Caco-2 (cell line): ENCODE data around the gene CDH13. TPM values are rescaled to one million over a fixed set of nuclear protein-coding genes. Genes with fewer than 3 reads are reported as not detected.

Experiments used
- BruUV-seq: library from RNA; stranded (reverse); fragments of 400-500 nt; replicated peaks from 2 replicates; lab custom pipeline; 2021; lab: Mats Ljungman, UMichigan
- CTCF ChIA-PET: fragments of 300-600 bp; sonication (Branson Sonifier 250); formaldehyde crosslinking; loops from one replicate; lab custom pipeline; 2022; ENCODE audit warnings: antibody characterized with exemption; lab: Charles Lee
- POLR2A ChIA-PET: fragments of 300-600 bp; sonication (Branson Sonifier 250); formaldehyde crosslinking; loops from one replicate; lab custom pipeline; 2022; ENCODE audit warnings: antibody characterized with exemption; lab: Charles Lee
- DNase-seq, 2 experiments: peaks; one replicate each; pipeline versions ENCODE4 v3.0.0 to v3.0.0-alpha.2; 2020 to 2022
- H3K27me3 ChIP-seq: replicated peaks from 2 replicates; pipeline ENCODE4 v1.6.0; 2011; ENCODE audit warnings: low read length; ENCODE audit not compliant: control insufficient read depth, insufficient read depth
- H3K36me3 ChIP-seq: 2 replicates; pipeline ENCODE4 v1.5.1; 2011; ENCODE audit warnings: low read length; ENCODE audit not compliant: control insufficient read depth, insufficient read depth
- H3K4me1 ChIP-seq: fragments of 250-450 bp; sonication (Bioruptor Pico); 2 replicates; pipeline ENCODE4 v1.5.1; 2020; ENCODE audit warnings: mild to moderate bottlenecking
- H3K4me3 ChIP-seq: 2 replicates; pipeline ENCODE4 v1.5.1; 2011; ENCODE audit warnings: low read depth, mild to moderate bottlenecking, control low read depth, low read length
- H3K9me3 ChIP-seq: fragments of 250-450 bp; sonication (Bioruptor Pico); 2 replicates; pipeline ENCODE4 v1.5.1; 2020; ENCODE audit warnings: mild to moderate bottlenecking, moderate library complexity
- H3K27ac Mint-ChIP-seq: one replicate; pipeline ENCODE4 v1.8.0; 2022; ENCODE audit warnings: mixed read lengths; ENCODE audit not compliant: unreplicated experiment
- H3K27me3 Mint-ChIP-seq: one replicate; pipeline ENCODE4 v1.8.0; 2022; ENCODE audit warnings: mixed read lengths; ENCODE audit not compliant: insufficient read depth, unreplicated experiment
- H3K36me3 Mint-ChIP-seq: one replicate; pipeline ENCODE4 v1.8.0; 2022; ENCODE audit warnings: mild to moderate bottlenecking, mixed read lengths; ENCODE audit not compliant: insufficient read depth, unreplicated experiment
- H3K4me1 Mint-ChIP-seq: one replicate; pipeline ENCODE4 v1.8.0; 2022; ENCODE audit warnings: low read depth, mixed read lengths; ENCODE audit not compliant: unreplicated experiment
- H3K4me3 Mint-ChIP-seq: one replicate; pipeline ENCODE4 v1.8.0; 2022; ENCODE audit warnings: mild to moderate bottlenecking, moderate library complexity, mixed read lengths; ENCODE audit not compliant: unreplicated experiment
- H3K9me3 Mint-ChIP-seq: one replicate; pipeline ENCODE4 v1.8.0; 2022; ENCODE audit warnings: mixed read lengths; ENCODE audit not compliant: unreplicated experiment
- CTCF ChIP-seq, 2 experiments: fragments of 200-600 bp in 1 of 2; IDR thresholded peaks; 1 replicate in 1 of 2; 2 replicates in 1 of 2; pipeline versions ENCODE4 v1.5.1 to v1.8.0; 2011 to 2022; ENCODE audit warnings: antibody characterized with exemption in 1 of 2, control low read depth in 1 of 2, inconsistent platforms in 1 of 2, low read depth in 1 of 2, low read length in 1 of 2, mild to moderate bottlenecking in 1 of 2, moderate library complexity in 1 of 2; ENCODE audit not compliant: insufficient read depth in 1 of 2, severe bottlenecking in 1 of 2, unreplicated experiment in 1 of 2
- intact Hi-C: fragments of 100-400 bp; cut with micrococcal nuclease; formaldehyde crosslinking; loops from one replicate; pipeline ENCODE4 v1.10.0; 2022; ENCODE audit not compliant: unreplicated experiment
- total RNA-seq: library from RNA; stranded (reverse); gene quantifications from 2 replicates; pipeline ENCODE4 v1.2.3, GENCODE V29; 2022

CDH13 gene
- total RNA-seq, 1 experiment from 2014 or later: 2.2 TPM

- H3K9me3 ChIP-seq: no peaks in the 10 kb centered on the region; the same call in 1 of the 2 replicates
- H3K4me1 ChIP-seq: no peaks in the 10 kb centered on the region
- ChIA-PET POLR2A (no interaction called here), CTCF (no interaction called here)
- intact Hi-C loops: no loop called here
- H3K4me3 ChIP-seq: no peak overlapping the region
- TF ChIP-seq CTCF (IDR thresholded peaks at IDR 0.05; ENCODE audit: insufficient read depth in 1 of 2, low read depth in 1 of 2, low read length in 1 of 2, severe bottlenecking in 1 of 2, unreplicated experiment in 1 of 2): no peak
- Mint-ChIP-seq H3K27ac (no peak overlapping the region), H3K27me3 (peaks cover 6% of the 10 kb centered on the region), H3K4me3 (no peak overlapping the region), H3K36me3 (no peaks in the 10 kb centered on the region), H3K9me3 (no peaks in the 10 kb centered on the region), H3K4me1 (no peaks in the 10 kb centered on the region)
- no TSS peak for BruUV-seq
- DNase-seq: no peak
- no peaks in the 10 kb centered on the region for H3K27me3 ChIP-seq
- no peaks in the 10 kb centered on the region for H3K36me3 ChIP-seq
These were observed 560.6 kb downstream of the CDH13 start for GRCh38 chr16:83187405-83187804.

- intact Hi-C loops: loop anchor here (5.0 kb wide), 1 partner anchor 64 kb away; no protein-coding TSS in a partner anchor
- Histone ChIP-seq H3K4me1 (no peaks in the 10 kb centered on the region), H3K36me3 (no peaks in the 10 kb centered on the region), H3K9me3 (no peaks in the 10 kb centered on the region), H3K4me3 (no peak overlapping the region), H3K27me3 (no peaks in the 10 kb centered on the region; the same call in 1 of the 2 replicates)
- no peak for DNase-seq
- ChIA-PET CTCF (no interaction called here), POLR2A (no interaction called here)
- H3K4me1 Mint-ChIP-seq: no peaks in the 10 kb centered on the region
- BruUV-seq: no TSS peak
- H3K9me3 Mint-ChIP-seq: no peaks in the 10 kb centered on the region
- no peak for TF ChIP-seq CTCF (IDR thresholded peaks at IDR 0.05; ENCODE audit: insufficient read depth in 1 of 2, low read depth in 1 of 2, low read length in 1 of 2, severe bottlenecking in 1 of 2, unreplicated experiment in 1 of 2)
- peaks cover 10% of the 10 kb centered on the region for H3K27me3 Mint-ChIP-seq
- H3K36me3 Mint-ChIP-seq: no peaks in the 10 kb centered on the region
- no peak overlapping the region for H3K27ac Mint-ChIP-seq
- no peak overlapping the region for H3K4me3 Mint-ChIP-seq
These were observed 570.0 kb downstream of the CDH13 start for GRCh38 chr16:83196796-83197195.

GRCh38 chr16:83197450-83197849 is 570.7 kb downstream of the CDH13 start:
- no peaks in the 10 kb centered on the region; the same call in 1 of the 2 replicates for H3K27me3 ChIP-seq
- BruUV-seq: no TSS peak
- TF ChIP-seq CTCF (IDR thresholded peaks at IDR 0.05; ENCODE audit: insufficient read depth in 1 of 2, low read depth in 1 of 2, low read length in 1 of 2, severe bottlenecking in 1 of 2, unreplicated experiment in 1 of 2): no peak
- no peak overlapping the region for H3K4me3 Mint-ChIP-seq
- peaks cover 6% of the 10 kb centered on the region for H3K27me3 Mint-ChIP-seq
- CTCF ChIA-PET: no interaction called here
- H3K27ac Mint-ChIP-seq: no peak overlapping the region
- no peaks in the 10 kb centered on the region for H3K36me3 Mint-ChIP-seq
- no peak for DNase-seq
- intact Hi-C loops: loop anchor here (5.0 kb wide), 1 partner anchor 65 kb away; no protein-coding TSS in a partner anchor
- POLR2A ChIA-PET: no interaction called here
- H3K4me1 ChIP-seq: no peaks in the 10 kb centered on the region
- no peaks in the 10 kb centered on the region for H3K4me1 Mint-ChIP-seq
- H3K36me3 ChIP-seq: no peaks in the 10 kb centered on the region
- H3K9me3 ChIP-seq: no peaks in the 10 kb centered on the region
- no peak overlapping the region for H3K4me3 ChIP-seq
- H3K9me3 Mint-ChIP-seq: no peaks in the 10 kb centered on the region
